Suppressor macrophage (primary cell): Measurements from ENCODE around the gene TTC22.
A peak's percentile ranks its signal among the peaks of the same experiment; 100 is the strongest.
"Not testable (repeated sequence)": the region's sequence is repeated elsewhere in the genome, so short reads cannot be mapped to it uniquely, and the experiment has no call there.

ENCODE experiments used
- DNase-seq, 4 experiments: peaks; one replicate each; pipeline ENCODE4 v3.0.0-alpha.2; 2020 to 2022

The TTC22 gene

DNA sequence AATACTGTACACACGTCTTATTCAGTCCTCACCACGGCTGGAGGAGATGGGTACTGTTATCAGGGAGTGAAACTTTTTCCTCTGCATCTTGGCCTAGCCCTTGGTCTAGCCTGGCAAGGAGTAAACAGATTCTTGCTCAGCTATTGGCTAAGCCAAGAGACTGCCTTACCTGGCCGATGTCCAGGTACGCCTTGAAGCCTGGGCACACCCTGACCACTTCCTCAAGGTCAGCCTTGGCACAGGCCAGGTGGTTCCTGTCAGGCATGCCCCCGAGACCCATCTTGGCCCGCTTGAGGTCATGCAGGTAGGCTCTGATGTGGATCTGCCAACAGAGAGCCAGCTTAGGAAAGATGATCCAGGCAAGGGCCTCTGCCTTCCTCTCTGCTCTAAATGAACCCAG is 19.0 kb downstream of the TTC22 start:
- no peak for DNase-seq

GRCh38 chr1:54781023-54781723 is 19.9 kb downstream of the TTC22 start:
- DNase-seq = no peak

DNA sequence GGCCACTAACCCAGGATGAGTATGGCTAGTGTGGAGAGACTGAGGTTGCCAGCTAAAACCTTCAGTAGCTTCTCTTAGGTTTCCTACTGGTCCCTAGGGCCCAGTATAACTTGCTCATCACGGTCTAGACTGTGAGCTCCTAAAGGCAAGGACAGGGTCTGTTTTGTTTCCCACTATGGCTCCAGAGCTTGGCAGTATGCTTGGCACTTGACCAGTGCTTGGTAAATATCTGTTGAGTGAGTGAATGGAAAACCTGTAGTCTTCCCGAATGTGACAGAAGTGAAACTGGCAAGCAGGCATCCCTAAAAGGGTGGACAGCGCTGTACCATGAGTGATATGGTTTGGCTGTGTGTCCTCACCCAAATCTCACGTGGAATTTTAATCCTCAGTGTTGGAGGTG is 23.7 kb downstream of the TTC22 start:
- no peak for DNase-seq

DNA sequence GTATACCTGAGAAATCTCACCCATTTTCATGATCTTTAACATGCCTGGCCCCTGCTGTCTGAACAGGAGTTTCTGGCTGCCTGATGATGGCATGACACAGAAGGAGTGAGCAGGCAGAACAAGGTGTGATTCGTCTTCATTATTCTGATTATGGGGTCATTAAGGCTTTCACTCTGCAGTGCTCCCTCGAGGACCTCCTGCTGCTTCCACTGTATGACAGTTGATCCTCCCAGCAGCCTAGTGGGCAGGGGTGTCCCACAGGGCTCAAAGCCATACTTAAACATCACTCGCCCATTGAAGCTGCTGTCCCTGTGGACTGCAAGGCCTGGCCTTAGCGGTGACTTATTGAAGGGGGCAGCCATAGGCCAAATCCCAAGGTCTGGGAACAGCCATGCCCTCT is 24.1 kb downstream of the TTC22 start:
- no peak for DNase-seq

- not testable (repeated sequence) for DNase-seq
Observed at GRCh38 chr1:54775828-54776721, 25.0 kb downstream of the TTC22 start.

GRCh38 chr1:54774820-54775498 is 26.2 kb downstream of the TTC22 start:
- DNase-seq = peak in 1 of 4 experiments; percentile 12

GRCh38 chr1:54772951-54773350 is 28.2 kb downstream of the TTC22 start:
- DNase-seq = no peak

DNA sequence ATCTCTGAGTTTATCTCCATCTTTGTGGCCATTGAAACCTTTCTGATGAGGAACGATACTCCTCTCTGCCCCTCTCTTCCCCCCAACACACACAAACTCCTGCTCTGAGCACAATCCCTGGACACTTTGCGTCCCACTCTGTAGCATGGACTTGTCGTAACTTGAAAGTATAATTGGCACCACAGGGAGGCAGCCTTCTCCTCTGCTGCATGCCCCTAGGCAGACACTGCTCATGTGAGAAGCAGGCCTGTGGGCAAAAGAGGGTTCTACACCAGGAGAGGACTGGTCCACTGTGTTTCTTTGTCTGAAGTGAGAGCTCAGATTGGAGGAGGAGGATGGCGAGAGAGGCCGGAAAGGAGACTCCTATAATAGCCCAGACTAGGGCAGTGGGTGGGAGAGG is 33.0 kb downstream of the TTC22 start:
- peak in 1 of 4 experiments; percentile 9 for DNase-seq

DNA sequence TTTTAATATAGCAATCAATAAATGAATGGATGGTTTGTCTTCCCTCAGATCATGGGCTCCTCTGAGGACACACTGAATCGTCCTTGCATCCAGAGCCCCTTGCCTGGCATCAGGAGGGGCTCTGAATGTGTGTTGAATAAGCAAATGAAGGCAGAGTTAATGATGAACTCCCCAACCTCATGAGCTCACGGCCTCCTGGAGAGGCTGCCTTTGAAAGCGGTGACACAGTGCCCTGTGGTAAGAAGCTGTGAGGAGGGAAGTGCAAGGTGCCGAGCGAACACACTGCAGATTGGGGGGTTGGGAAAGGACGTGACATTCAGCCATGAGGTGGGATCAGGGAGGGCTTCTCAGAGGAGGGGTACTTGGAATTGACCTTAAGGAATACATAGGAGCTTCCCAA is 33.6 kb downstream of the TTC22 start:
- no peak for DNase-seq

GRCh38 chr1:54766726-54767125 is 34.4 kb downstream of the TTC22 start:
- DNase-seq = no peak

- DNase-seq = no peak
Observed at GRCh38 chr1:54764922-54765561, 36.1 kb downstream of the TTC22 start.

DNA sequence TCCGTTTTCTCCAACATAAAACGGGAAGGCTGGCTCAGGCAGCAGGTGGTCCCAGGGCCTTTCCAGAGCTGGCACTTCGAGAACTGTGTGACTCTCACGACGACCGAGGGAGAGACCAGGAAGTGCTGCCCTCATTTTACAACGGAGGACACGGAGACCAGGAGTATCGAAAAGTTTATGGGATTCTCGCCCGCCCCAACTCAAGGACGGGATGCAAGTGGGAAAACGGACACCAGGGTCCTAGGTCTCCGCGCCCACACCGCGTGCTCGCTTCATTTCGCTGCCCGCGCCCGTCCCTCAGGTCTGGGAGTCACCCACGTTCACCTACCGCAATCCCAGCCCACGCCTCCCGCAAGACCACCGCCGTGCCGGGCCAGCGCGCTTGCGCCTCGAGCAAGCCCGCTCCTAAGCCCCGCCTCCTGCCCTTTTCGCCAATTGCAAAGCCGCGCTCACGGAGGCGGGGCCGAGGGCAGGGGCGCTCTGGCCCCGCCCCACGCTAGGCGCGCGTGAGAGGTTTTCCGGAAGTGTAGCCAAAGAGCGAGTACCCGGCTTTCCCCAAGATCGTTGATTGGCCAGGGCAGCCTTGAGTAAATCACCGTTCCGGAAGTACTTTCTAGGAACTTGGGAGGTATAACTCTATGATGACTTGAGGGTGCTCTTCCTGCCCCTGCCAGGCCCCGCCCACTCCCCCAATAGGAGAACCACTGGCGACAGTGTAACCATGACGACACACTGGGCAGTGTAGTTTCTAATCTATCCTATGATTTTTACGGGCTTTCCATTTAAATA is 36.8 kb downstream of the TTC22 start, which contains the start of gene PARS2:
Gene PARS2, minus strand, starts transcription at position 391 of the 789 bp plus-strand sequence. CDS start 5,362 bp downstream, outside the sequence.
- peak; percentile 99 to 100 (median 100) for DNase-seq

- peak in 1 of 4 experiments; percentile 34 for DNase-seq
Observed at GRCh38 chr1:54763816-54764132, 37.3 kb downstream of the TTC22 start.

GRCh38 chr1:54758678-54759348 is 42.3 kb downstream of the TTC22 start:
- DNase-seq = no peak

GRCh38 chr1:54757833-54758232 is 43.3 kb downstream of the TTC22 start:
- no peak for DNase-seq

- DNase-seq = no peak
Observed at GRCh38 chr1:54754486-54755285, 46.4 kb downstream of the TTC22 start.

DNA sequence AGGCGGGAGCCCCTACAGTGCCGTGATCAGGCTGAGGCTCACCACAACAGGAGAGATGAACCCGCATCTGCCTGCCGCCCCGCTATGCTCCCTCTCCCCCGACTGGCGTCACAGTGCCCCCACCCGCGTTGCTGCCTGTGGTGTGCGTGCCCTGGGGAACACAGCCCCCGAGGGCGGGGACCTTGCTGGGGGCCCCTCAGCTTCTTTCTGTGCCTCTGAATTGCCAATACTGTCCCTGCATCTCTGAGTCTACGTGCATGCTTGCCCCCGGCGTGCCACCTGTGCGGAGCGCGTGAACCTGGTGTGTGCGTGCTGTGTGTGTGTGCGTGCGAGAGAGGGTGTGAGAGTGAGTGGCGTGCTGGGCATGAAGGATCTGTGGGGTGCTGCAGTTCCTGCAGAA is 47.1 kb downstream of the TTC22 start:
- no peak for DNase-seq

- no peak for DNase-seq
Observed at GRCh38 chr1:54751426-54751825, 49.7 kb downstream of the TTC22 start.

GRCh38 chr1:54750596-54750995 is 50.5 kb downstream of the TTC22 start:
- DNase-seq = no peak

DNA sequence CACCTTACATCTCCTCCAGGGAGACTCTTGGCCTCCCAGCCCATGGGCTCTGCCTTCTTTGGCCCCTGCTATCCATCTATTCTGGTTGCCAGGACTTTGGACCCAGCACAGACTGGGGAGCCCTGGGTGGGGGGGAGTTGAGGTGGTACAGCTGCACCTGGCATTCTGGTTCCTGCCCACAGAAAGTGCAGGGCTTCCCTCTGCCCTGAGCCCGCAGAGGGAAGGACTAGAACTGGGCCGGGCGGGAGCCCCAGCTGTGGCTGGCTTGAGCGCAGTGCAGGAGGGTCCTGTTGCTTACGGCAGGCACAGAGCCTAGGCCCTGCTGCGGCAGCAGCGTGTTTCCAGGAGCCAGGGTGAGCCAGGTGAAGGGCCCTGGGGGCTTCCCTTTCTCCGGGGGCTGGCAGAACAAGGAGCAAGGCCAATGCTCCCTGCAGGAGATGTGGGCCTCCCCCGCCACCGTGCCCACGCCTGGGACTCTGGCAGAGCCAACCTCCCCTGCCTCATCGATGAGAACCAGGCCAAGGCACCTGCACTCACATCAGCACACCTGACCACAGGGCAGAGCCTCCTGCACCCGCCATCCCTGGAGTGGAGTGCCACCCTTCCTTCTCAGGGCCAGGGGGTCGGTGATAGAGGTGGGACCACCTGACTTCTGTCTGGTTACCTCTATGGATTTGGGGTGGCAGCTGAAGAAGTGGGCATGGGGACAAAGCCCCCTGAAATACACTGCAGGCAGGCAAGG is 52.9 kb downstream of the TTC22 start:
- no peak for DNase-seq
